ENCODE measurements around the gene BCCIP.

DNA sequence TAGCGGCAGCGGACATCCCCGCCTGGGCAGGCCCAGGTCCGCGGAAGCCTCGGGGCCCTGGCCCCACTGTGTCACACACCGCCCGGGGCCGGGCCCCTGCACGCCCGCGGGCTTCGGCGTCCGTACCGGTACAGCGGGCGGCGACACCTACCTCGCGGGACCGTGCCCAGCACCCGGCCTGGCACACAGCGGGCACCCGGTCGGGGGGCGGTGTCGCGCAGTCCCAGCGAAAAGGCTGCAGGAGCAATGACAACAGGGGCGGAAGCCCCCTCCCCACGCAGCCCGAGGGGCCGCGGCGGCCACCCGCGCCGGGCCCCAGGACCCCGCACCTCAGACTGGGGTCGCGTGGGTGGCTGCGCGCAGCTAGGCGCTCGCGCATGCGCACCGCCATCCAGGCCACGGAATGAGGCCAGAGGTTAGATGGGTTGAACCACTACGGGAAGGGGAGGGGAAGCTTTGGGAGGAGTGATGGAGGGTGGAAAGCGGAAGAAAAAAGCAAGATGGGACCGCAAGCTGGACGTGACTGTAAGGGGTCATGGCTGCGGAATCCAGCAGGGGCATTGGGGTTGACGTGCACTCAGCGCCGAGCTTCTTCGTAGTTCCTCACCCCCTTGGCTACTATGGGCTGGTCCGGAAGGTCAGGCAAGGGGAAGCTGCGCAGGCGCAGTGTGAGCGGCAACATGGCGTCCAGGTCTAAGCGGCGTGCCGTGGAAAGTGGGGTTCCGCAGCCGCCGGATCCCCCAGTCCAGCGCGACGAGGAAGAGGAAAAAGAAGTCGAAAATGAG lies at the start of gene BCCIP, which contains the start of gene UROS:
- TF ChIP-seq, protein P1, sequence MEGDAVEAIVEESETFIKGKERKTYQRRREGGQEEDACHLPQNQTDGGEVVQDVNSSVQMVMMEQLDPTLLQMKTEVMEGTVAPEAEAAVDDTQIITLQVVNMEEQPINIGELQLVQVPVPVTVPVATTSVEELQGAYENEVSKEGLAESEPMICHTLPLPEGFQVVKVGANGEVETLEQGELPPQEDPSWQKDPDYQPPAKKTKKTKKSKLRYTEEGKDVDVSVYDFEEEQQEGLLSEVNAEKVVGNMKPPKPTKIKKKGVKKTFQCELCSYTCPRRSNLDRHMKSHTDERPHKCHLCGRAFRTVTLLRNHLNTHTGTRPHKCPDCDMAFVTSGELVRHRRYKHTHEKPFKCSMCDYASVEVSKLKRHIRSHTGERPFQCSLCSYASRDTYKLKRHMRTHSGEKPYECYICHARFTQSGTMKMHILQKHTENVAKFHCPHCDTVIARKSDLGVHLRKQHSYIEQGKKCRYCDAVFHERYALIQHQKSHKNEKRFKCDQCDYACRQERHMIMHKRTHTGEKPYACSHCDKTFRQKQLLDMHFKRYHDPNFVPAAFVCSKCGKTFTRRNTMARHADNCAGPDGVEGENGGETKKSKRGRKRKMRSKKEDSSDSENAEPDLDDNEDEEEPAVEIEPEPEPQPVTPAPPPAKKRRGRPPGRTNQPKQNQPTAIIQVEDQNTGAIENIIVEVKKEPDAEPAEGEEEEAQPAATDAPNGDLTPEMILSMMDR (conservative IDR thresholded peaks at IDR 0.05; ENCODE audit: low read depth, low read length), result no peak
- no peak for TF ChIP-seq EZH2 (IDR thresholded peaks at IDR 0.05; ENCODE audit: borderline replicate concordance, low read depth, low read length, poor library complexity, severe bottlenecking)
